Measurements from ENCODE around the gene TUBA4B. TPM values are rescaled to one million over a fixed set of nuclear protein-coding genes. Genes with fewer than 3 reads are reported as not detected.

Gene TUBA4B
- total RNA-seq, 1 donor from 2014 or later: not detected

- Histone ChIP-seq H3K4me1 (peaks cover 27% of the 10 kb centered on the region), H3K36me3 (peaks cover 37% of the 10 kb centered on the region), H3K27ac (replicated peaks) (peak overlapping the region; percentile 97), H3K4me3 (peak overlapping the region; percentile 81), H3K9me3 (replicated peaks) (no peaks in the 10 kb centered on the region), H3K27me3 (ENCODE audit: low read depth) (no peaks in the 10 kb centered on the region)
- intact Hi-C loops (cut with micrococcal nuclease): no loop called here
- TF ChIP-seq CTCF (IDR thresholded peaks at IDR 0.05; ENCODE audit: borderline replicate concordance): no peak
- DNase-seq: no peak
These were observed 45.7 kb upstream of the TUBA4B start for GRCh38 chr2:219207134-219207883.

DNA sequence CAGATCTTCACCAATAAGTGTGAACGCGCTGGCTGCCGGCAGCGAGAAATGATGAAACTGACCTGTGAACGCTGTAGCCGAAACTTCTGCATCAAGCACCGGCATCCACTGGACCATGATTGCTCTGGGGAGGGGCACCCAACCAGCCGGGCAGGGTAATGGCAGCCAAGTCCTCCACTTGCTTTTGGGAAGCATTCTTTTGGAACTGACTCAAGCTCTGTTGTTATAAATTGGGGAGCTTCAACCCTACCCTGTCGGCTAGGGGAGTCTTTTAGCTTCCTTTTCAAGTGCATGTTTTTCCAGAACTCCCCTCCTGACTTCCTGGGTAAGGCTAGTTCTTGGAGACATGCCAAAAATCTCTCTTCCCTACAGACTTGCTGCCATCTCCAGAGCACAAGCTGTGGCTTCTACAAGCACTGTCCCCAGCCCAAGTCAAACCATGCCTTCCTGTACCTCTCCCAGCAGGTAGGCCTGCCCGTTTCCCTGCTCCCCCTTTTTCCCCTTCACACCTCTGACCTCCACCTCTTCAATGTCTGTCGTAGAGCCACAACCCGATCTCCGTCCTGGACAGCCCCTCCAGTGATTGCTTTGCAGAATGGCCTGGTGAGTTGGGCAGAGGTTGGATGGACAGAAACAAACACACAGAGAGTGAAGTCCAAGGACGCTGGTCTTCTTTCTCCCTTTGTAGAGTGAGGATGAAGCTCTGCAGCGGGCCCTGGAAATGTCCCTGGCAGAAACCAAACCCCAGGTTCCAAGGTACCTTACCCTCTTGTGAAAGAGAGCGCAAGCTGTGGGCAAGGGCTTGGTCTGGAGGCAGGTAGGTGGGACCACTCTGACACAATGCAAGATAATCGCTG is 44.9 kb upstream of the TUBA4B start:
- intact Hi-C loops (cut with micrococcal nuclease): no loop called here
- no peak for TF ChIP-seq CTCF (IDR thresholded peaks at IDR 0.05; ENCODE audit: borderline replicate concordance)
- H3K4me3 ChIP-seq: peak overlapping the region; percentile 81
- no peaks in the 10 kb centered on the region for H3K27me3 ChIP-seq (ENCODE audit: low read depth)
- H3K9me3 ChIP-seq (replicated peaks): no peaks in the 10 kb centered on the region
- H3K27ac ChIP-seq (replicated peaks): peak overlapping the region; percentile 97
- H3K36me3 ChIP-seq: peaks cover 45% of the 10 kb centered on the region
- no peak for DNase-seq
- peaks cover 27% of the 10 kb centered on the region for H3K4me1 ChIP-seq

GRCh38 chr2:219209236-219210195 is 43.5 kb upstream of the TUBA4B start:
- Histone ChIP-seq H3K9me3 (replicated peaks) (no peaks in the 10 kb centered on the region), H3K4me3 (no peak overlapping the region), H3K4me1 (peaks cover 27% of the 10 kb centered on the region), H3K27ac (replicated peaks) (no peak overlapping the region), H3K36me3 (peaks cover 58% of the 10 kb centered on the region), H3K27me3 (ENCODE audit: low read depth) (no peaks in the 10 kb centered on the region)
- no peak for DNase-seq
- TF ChIP-seq CTCF (IDR thresholded peaks at IDR 0.05; ENCODE audit: borderline replicate concordance): no peak
- intact Hi-C loops (cut with micrococcal nuclease): no loop called here

GRCh38 chr2:219210196-219210885 is 42.7 kb upstream of the TUBA4B start:
- Histone ChIP-seq H3K4me3 (no peak overlapping the region), H3K4me1 (peaks cover 27% of the 10 kb centered on the region), H3K27me3 (ENCODE audit: low read depth) (no peaks in the 10 kb centered on the region), H3K27ac (replicated peaks) (no peak overlapping the region), H3K9me3 (replicated peaks) (no peaks in the 10 kb centered on the region), H3K36me3 (peaks cover 66% of the 10 kb centered on the region)
- intact Hi-C loops (cut with micrococcal nuclease): no loop called here
- DNase-seq: no peak
- TF ChIP-seq CTCF (IDR thresholded peaks at IDR 0.05; ENCODE audit: borderline replicate concordance): no peak
